ENCODE data around the gene TOGARAM1.

Gene TOGARAM1

DNA sequence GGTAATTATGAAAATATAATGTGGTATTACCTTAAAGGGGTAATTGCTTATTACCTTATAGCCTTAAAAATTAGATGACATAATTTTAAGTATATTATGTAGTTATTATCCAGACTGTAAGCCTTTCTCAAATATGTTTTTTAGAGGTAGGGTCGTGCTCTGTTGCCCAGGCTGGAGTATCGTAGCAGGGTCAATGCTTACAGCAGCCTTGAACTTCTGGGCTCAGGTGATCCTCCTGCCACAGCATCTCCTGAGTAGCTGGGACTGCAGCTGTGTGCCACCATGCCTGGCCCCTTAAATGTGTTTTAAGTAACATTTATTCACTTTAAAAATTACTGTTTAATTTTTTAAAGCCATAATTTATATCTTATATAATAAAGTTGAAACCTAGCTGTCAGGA lies 132.3 kb downstream of the TOGARAM1 start:
- Histone ChIP-seq H3K27me3 (ENCODE audit: insufficient read depth, low read depth, severe bottlenecking) (no peaks in the 10 kb centered on the region), H3K9me3 (ENCODE audit: severe bottlenecking) (no peaks in the 10 kb centered on the region), H3K36me3 (peaks cover 48% of the 10 kb centered on the region), H3K27ac (no peak overlapping the region), H3K4me3 (ENCODE audit: low read depth, low read length) (no peak overlapping the region)
- no peak for DNase-seq
- TF ChIP-seq CTCF (IDR thresholded peaks at IDR 0.05; ENCODE audit: low read depth, low read length), result no peak

DNA sequence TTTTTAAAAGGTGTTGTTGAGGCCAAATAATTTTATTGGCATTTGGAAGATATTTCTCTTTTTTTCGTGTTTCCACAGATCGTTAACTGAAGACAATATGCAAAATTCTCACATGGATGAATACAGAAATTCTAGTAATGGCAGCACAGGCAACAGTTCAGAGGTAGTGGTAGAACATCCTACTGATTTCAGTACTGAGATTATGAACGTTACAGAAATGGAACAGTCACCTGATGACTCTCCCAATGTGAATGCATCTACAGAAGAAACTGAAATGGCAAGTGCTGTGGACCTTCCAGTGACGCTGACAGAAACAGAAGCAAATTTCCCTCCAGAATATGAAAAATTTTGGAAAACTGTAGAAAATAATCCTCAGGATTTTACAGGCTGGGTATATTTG lies 133.2 kb downstream of the TOGARAM1 start:
- TF ChIP-seq CTCF (IDR thresholded peaks at IDR 0.05; ENCODE audit: low read depth, low read length), result no peak
- Histone ChIP-seq H3K36me3 (peaks cover 56% of the 10 kb centered on the region), H3K4me3 (ENCODE audit: low read depth, low read length) (no peak overlapping the region), H3K27ac (no peak overlapping the region), H3K9me3 (ENCODE audit: severe bottlenecking) (no peaks in the 10 kb centered on the region), H3K27me3 (ENCODE audit: insufficient read depth, low read depth, severe bottlenecking) (no peaks in the 10 kb centered on the region)
- DNase-seq, result no peak

DNA sequence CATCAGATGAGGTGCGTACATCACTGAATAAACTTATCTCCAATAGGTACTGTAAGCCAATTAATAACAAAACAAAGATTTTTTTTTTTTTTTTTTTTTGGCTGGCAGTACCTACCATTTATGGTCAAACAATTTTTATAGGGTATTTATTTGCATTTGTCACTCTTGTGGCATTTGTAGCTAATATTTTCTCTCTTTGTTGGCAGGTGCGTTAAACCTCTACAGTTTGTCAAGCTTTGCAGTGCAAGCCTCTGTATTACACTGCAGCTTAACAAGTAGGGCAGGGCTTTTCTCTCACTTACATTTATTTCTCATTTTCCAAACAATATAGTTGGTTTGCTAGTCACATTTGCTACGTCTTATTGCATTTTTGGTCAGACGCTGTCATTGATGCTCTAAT lies 134.2 kb downstream of the TOGARAM1 start:
- Histone ChIP-seq H3K9me3 (ENCODE audit: severe bottlenecking) (no peaks in the 10 kb centered on the region), H3K27ac (no peak overlapping the region), H3K27me3 (ENCODE audit: insufficient read depth, low read depth, severe bottlenecking) (no peaks in the 10 kb centered on the region), H3K36me3 (peaks cover 65% of the 10 kb centered on the region), H3K4me3 (ENCODE audit: low read depth, low read length) (no peak overlapping the region)
- TF ChIP-seq CTCF (IDR thresholded peaks at IDR 0.05; ENCODE audit: low read depth, low read length), result no peak
- DNase-seq, result no peak

GRCh38 chr14:45103806-45104205 lies 141.8 kb downstream of the TOGARAM1 start:
- Histone ChIP-seq H3K9me3 (ENCODE audit: severe bottlenecking) (no peaks in the 10 kb centered on the region), H3K27me3 (ENCODE audit: insufficient read depth, low read depth, severe bottlenecking) (no peaks in the 10 kb centered on the region), H3K36me3 (peaks cover 59% of the 10 kb centered on the region), H3K27ac (no peak overlapping the region), H3K4me3 (ENCODE audit: low read depth, low read length) (no peak overlapping the region)
- TF ChIP-seq CTCF (IDR thresholded peaks at IDR 0.05; ENCODE audit: low read depth, low read length), result no peak
- no peak for DNase-seq

DNA sequence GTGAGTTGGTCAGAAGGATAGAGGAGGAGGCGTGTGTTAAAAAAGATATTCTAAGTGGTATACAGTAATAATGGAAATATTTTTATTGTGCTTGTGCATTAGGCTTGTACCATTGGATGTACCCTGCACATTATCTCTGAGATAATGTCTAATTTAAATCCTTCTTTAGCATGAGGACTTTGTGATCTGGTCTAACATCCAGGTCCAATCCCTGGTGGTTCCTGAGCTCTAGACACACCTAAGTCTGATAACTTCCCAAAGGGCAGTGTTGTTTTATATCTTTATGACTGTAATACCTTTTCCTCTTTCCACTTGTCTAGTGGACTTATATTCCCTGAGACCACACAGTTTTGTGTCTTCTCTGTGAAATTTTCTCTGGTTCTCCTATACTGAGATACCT lies 142.6 kb downstream of the TOGARAM1 start:
- peaks cover 57% of the 10 kb centered on the region for H3K36me3 ChIP-seq
- H3K27me3 ChIP-seq (ENCODE audit: insufficient read depth, low read depth, severe bottlenecking), result no peaks in the 10 kb centered on the region
- no peak overlapping the region for H3K27ac ChIP-seq
- no peak for TF ChIP-seq CTCF (IDR thresholded peaks at IDR 0.05; ENCODE audit: low read depth, low read length)
- H3K4me3 ChIP-seq (ENCODE audit: low read depth, low read length), result no peak overlapping the region
- DNase-seq, result no peak
- no peaks in the 10 kb centered on the region for H3K9me3 ChIP-seq (ENCODE audit: severe bottlenecking)
